Omental fat pad (tissue), 4 donors: ENCODE data around the gene WDR45B. TPM values are rescaled to one million over a fixed set of nuclear protein-coding genes. Genes with fewer than 3 reads are reported as not detected.
A peak's percentile ranks its signal among the peaks of the same experiment; 100 is the strongest.

ENCODE experiments used
- ATAC-seq: fragments of 150-250 bp; one replicate; pipeline ENCODE4 v1.9.1; 2016; ENCODE audit warnings: mild to moderate bottlenecking, moderate library complexity; ENCODE audit not compliant: low FRiP score
- DNase-seq: peaks from one replicate; pipeline ENCODE4 v3.0.0-alpha.2; 2019; ENCODE audit warnings: low spot score
- total RNA-seq, 4 donors: library from RNA; depleted of rRNA; stranded (reverse); fragments of >200 nt; gene quantifications; one replicate each; pipeline ENCODE4 v1.1.0, GENCODE V29; 2016
- TF ChIP-seq, protein P1 (sequence below), 3 donors: fragments of 450-650 bp; IDR thresholded peaks; one replicate each; pipeline ENCODE4 v1.5.1; 2016 to 2017; ENCODE audit warnings: antibody characterized with exemption in 3 of 3, mild to moderate bottlenecking in 3 of 3, moderate library complexity in 2 of 3

Gene WDR45B
- total RNA-seq, 4 donors from 2014 or later, result 63.0 to 139 (median 86.0) TPM

DNA sequence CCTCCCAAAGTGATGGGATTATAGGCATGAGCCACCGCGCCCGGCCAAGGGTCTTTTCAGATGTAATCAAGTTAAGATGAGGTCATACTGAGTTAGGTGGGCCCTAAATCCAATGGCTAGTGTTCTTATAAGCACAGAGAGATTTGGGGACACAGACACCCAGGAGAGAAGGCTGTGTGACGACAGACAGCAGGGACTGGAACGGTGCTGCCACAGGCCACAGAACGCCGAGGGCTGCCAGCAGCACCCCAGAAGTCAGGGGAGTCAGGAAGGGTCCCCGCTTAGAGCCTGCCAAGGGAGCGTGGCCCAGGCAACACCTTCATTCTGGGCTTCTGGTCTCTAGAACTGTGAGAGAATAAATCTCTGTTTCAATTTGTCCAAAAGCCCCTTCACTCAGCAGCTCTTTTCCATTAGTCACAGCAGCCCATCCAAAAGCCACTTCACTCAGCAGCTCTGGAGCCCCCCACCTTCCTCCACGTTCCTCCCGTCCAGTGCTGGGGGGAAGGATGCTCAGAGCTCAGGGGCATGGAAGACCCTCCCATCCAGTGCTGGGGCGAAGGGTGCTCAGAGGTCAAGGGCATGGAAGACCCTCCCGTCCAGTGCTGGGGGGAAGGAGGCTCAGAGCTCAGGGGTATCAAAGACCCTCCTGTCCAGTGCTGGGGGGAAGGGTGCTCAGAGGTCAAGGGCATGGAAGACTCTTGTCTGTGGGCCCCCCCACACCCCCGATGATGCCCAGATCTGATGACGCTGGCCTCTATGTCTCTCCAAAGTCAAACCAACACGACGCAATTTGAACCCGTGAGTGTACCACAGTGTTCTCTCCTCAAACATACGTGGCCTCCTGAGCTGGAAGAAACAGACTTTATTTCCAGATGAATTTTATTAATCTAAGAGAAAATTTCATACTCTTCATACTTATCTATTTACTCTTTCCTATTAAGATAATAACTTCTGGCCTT lies 38.4 kb upstream of the WDR45B start:
- TF ChIP-seq, protein P1, sequence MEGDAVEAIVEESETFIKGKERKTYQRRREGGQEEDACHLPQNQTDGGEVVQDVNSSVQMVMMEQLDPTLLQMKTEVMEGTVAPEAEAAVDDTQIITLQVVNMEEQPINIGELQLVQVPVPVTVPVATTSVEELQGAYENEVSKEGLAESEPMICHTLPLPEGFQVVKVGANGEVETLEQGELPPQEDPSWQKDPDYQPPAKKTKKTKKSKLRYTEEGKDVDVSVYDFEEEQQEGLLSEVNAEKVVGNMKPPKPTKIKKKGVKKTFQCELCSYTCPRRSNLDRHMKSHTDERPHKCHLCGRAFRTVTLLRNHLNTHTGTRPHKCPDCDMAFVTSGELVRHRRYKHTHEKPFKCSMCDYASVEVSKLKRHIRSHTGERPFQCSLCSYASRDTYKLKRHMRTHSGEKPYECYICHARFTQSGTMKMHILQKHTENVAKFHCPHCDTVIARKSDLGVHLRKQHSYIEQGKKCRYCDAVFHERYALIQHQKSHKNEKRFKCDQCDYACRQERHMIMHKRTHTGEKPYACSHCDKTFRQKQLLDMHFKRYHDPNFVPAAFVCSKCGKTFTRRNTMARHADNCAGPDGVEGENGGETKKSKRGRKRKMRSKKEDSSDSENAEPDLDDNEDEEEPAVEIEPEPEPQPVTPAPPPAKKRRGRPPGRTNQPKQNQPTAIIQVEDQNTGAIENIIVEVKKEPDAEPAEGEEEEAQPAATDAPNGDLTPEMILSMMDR (IDR thresholded peaks at IDR 0.05), result no peak
- no peak for DNase-seq
- ATAC-seq, result peak; percentile 41

DNA sequence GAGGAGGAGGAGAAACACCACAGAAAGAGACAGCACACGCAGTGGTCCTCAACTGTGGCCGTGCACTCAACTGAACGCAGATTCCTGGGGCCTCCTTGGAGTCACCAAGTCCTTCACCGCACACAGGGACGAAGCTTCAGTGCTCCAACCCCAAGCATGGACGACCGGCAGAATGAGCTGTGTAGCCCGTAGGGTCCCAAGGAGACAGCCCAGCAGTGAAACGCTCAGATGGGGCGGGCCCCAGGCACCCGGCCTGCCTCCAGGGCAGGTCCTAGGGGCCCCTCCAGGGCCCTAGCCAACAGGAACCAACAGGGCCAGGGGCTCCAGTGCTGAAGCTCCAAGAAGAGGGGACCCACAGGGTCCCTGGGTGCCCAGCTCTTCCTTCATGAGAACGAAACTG lies 37.0 kb upstream of the WDR45B start:
- TF ChIP-seq, protein P1 (IDR thresholded peaks at IDR 0.05), result no peak
- ATAC-seq, result no peak
- no peak for DNase-seq

DNA sequence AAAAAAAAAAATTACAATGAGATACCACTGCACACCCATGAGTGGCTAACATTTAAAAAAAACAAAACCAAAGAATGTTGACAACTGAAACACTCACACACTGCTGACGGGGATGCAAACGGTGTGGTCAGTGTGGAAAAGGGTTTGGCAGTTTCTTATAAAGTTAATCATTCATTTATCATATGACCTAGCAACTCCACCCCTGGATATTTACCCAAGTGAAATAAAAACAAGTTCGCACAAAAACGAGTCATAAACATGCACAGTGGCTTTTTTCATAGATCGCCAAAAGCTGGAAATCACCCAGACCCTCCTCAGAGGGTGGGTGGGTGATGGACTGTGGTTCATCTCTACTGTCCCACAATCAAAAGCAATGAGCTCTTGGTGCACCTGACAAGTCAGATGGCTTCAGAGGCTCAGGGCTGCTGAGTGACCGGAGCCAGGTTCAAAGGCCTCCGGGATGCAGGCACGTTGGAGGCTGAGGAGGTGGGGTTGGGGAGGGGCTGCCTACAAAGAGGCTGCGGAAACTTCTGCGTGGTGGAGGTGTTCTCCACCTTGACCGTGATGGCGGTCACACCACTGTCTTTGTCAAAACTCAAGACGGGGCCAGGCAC lies 36.1 kb upstream of the WDR45B start:
- no peak for DNase-seq

DNA sequence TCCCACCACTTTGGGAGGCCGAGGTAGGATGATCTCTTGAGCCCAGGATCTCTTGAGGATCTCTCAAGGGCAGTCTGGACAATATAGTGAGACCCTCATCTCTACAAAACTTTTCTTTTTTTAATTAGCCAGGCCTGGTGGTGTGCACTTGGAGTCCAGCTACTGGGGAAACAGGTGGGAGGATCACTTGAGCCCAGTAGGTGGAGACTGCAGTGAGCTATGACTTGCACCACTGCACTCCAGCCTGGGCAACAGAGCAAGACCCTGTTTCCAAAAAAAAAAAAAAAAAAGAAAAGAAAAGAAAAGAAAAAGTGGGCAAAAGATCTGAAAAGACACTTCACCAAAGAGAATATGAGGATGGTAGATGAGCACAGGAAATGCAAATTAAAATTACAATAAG lies 35.3 kb upstream of the WDR45B start:
- DNase-seq (no peak), ATAC-seq (no peak)
- TF ChIP-seq, protein P1 (IDR thresholded peaks at IDR 0.05), result no peak

More for the DNA sequence above, 36.1 kb upstream of the WDR45B start:
- no peak for ATAC-seq
- TF ChIP-seq, protein P1 (IDR thresholded peaks at IDR 0.05), result no peak

DNA sequence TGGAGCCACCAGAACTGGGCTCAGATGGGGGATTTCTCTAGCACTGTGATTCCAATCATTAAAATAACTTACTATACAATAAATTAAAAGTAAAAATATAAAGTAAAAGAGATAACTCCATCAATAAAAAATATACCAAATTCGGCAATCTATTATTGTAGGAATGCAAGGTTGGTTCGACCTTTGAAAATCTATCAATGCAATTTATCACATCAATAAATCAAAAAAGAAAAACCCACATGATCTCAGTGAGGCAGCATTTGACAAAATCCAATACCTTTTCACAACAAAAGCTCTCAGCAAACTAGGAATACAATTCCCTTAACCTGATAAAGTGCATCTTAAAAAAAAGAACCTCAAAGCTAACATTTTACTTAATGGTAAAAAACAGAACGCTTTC lies 33.3 kb upstream of the WDR45B start:
- ATAC-seq (no peak), DNase-seq (no peak)
- TF ChIP-seq, protein P1 (IDR thresholded peaks at IDR 0.05), result no peak

DNA sequence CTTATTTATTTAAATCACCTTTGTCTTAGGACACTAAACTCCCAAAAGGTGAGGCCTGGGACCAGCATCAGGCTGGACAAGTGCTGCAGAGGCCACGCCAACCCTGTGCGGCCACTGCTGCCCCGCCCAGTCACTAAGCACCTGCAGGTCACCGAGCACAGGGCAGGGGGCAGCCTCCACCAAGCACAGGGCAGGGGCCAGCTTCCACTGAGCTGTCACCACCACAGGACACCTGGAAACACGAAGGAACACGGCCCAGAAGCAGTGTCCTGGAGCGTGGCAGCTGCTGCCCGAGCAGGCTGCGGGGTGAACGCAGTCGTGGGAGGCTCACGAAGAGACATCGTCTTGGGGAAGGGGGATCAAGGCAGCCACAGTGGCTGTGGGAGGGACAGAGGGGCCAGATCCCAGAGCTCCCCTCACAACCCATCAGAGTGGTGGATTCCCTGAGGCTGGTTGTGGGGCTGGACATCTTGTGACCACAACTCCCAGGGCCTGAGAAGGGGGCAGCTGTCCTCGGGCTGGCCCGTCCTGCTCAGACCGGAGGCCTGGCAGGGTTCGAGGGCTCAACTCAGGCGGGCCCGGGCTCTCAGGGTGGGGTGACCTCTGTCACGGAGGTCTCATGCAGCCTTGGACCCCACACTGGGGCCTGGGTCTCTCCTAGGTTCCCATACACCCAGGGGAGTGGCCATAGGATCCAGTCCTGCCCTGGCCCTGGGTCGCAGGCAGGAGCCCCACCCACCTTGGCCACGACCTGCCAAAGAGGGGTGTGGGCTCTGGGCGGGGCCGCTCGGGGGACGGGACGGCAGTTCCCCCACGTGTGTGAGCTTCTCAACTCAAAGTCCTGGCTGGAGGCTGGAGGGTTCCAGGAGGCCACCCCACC lies 31.6 kb upstream of the WDR45B start:
- ATAC-seq, result peak; percentile 40
- DNase-seq, result no peak
- TF ChIP-seq, protein P1 (IDR thresholded peaks at IDR 0.05), result no peak
